ENCODE measurements around the gene RPS19BP1. TPM values are rescaled to one million over a fixed set of nuclear protein-coding genes. Genes with fewer than 3 reads are reported as not detected.

RPS19BP1 gene
- polyA plus RNA-seq, 2 of the 4 experiments (the other 2 are of a cell fraction) = 51.1 to 74.0 TPM

DNA sequence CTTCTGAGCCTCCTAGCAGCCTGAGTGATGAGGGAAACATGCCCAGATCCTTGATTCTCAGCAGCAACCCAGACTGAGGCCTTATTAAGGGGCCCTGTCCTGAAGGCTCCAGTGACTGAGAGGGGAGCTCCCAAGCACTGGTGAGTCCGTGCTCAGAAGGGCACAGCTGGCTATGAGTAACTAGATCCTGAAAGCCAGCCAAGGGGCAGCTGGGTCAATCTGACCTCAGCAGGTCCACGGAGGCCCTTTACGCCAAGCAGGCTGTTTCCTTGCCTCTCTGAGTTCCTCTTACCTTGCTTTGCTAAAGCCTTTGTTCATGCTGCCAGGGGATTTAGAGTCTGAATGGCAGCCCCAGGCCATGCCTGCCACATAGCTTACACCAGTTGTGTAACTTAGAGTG, 49.8 kb downstream of the RPS19BP1 start:
- no peak for DNase-seq (ENCODE audit: low read depth in 1 of 2, low spot score in 1 of 2)

GRCh38 chr22:39481595-39481994, 51.0 kb downstream of the RPS19BP1 start:
- ChIA-PET CTCF (interaction anchor here (1.1 to 6.4 kb wide), 2 partner anchors 12 to 131 kb away, joined by 3 to 43 read pairs; no protein-coding TSS in a partner anchor), POLR2A (no interaction called here)
- H3K4me2 ChIP-seq = no peak overlapping the region
- 82% methylated on average over 4 of the region's 5 CpGs for WGBS (ENCODE audit: missing lambda C conversion rate)
- no peak for FAIRE-seq
- no peak for TF ChIP-seq BCL3 (IDR thresholded peaks at IDR 0.05)
- no peak for TF ChIP-seq NPAS2 (CRISPR knock-in tag; IDR thresholded peaks at IDR 0.05; ENCODE audit: borderline replicate concordance)
- TF ChIP-seq NFE2L2 (conservative IDR thresholded peaks at IDR 0.05; ENCODE audit: low read length) = no peak
- no peak for TF ChIP-seq CTCF (IDR thresholded peaks at IDR 0.05)
- no peak for TF ChIP-seq TP53 (CRISPR knock-in tag; IDR thresholded peaks at IDR 0.05)
- no peak for TF ChIP-seq BHLHE40 (IDR thresholded peaks at IDR 0.05; ENCODE audit: low read depth, low read length)
- TF ChIP-seq SREBF2 (IDR thresholded peaks at IDR 0.05) = no peak
- no peak overlapping the region for H3K4me3 ChIP-seq
- no peak overlapping the region for H3K27ac ChIP-seq
- H3K4me1 ChIP-seq = no peaks in the 10 kb centered on the region
- H3K9me3 ChIP-seq = no peaks in the 10 kb centered on the region
- no peak for ATAC-seq
- DNase-seq (ENCODE audit: low read depth in 1 of 2, low spot score in 1 of 2) = no peak

More for the DNA sequence above, 49.8 kb downstream of the RPS19BP1 start:
- no peaks in the 10 kb centered on the region for H3K9me3 ChIP-seq
- FAIRE-seq (no peak), ATAC-seq (no peak)
- WGBS (ENCODE audit: missing lambda C conversion rate) = 64% methylated on average over 3 of the region's 3 CpGs
- CTCF ChIA-PET = interaction anchor here (1.7 to 6.4 kb wide), 3 partner anchors 10 to 15 kb away, joined by 4 to 43 read pairs (median 17); no protein-coding TSS in a partner anchor
- H3K4me1 ChIP-seq = no peaks in the 10 kb centered on the region
- TF ChIP-seq HOXB5 (CRISPR knock-in tag; IDR thresholded peaks at IDR 0.05) (no peak), HOXB13 (CRISPR knock-in tag; IDR thresholded peaks at IDR 0.05; ENCODE audit: low read depth) (no peak), ZFP36 (IDR thresholded peaks at IDR 0.05; ENCODE audit: borderline replicate concordance, partially characterized antibody) (no peak), FOXS1 (CRISPR knock-in tag; IDR thresholded peaks at IDR 0.05) (no peak), HEYL (CRISPR knock-in tag; IDR thresholded peaks at IDR 0.05) (no peak), CBX2 (IDR thresholded peaks at IDR 0.05; ENCODE audit: borderline replicate concordance, low read depth) (no peak), KDM1A (IDR thresholded peaks at IDR 0.05; ENCODE audit: low read depth) (no peak), TFCP2L1 (CRISPR knock-in tag; IDR thresholded peaks at IDR 0.05) (no peak), NPAS2 (CRISPR knock-in tag; IDR thresholded peaks at IDR 0.05; ENCODE audit: borderline replicate concordance) (no peak), CHD2 (IDR thresholded peaks at IDR 0.05; ENCODE audit: low read length, partially characterized antibody) (no peak), ZSCAN20 (CRISPR knock-in tag; IDR thresholded peaks at IDR 0.05) (no peak), MAZ (IDR thresholded peaks at IDR 0.05; ENCODE audit: borderline replicate concordance, low read depth, low read length) (no peak), USF2 (IDR thresholded peaks at IDR 0.05) (no peak), MYC (IDR thresholded peaks at IDR 0.05; ENCODE audit: borderline replicate concordance, low read length) (no peak), RCOR1 (IDR thresholded peaks at IDR 0.05; ENCODE audit: low read depth, low read length) (no peak), EP300 (IDR thresholded peaks at IDR 0.05) (no peak)
- TF ChIP-seq, protein P1, sequence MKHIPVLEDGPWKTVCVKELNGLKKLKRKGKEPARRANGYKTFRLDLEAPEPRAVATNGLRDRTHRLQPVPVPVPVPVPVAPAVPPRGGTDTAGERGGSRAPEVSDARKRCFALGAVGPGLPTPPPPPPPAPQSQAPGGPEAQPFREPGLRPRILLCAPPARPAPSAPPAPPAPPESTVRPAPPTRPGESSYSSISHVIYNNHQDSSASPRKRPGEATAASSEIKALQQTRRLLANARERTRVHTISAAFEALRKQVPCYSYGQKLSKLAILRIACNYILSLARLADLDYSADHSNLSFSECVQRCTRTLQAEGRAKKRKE (CRISPR knock-in tag; IDR thresholded peaks at IDR 0.05; ENCODE audit: low read depth) = no peak
- TF ChIP-seq, protein P2, sequence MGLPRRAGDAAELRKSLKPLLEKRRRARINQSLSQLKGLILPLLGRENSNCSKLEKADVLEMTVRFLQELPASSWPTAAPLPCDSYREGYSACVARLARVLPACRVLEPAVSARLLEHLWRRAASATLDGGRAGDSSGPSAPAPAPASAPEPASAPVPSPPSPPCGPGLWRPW (IDR thresholded peaks at IDR 0.05) = no peak
- TF ChIP-seq, protein P3, sequence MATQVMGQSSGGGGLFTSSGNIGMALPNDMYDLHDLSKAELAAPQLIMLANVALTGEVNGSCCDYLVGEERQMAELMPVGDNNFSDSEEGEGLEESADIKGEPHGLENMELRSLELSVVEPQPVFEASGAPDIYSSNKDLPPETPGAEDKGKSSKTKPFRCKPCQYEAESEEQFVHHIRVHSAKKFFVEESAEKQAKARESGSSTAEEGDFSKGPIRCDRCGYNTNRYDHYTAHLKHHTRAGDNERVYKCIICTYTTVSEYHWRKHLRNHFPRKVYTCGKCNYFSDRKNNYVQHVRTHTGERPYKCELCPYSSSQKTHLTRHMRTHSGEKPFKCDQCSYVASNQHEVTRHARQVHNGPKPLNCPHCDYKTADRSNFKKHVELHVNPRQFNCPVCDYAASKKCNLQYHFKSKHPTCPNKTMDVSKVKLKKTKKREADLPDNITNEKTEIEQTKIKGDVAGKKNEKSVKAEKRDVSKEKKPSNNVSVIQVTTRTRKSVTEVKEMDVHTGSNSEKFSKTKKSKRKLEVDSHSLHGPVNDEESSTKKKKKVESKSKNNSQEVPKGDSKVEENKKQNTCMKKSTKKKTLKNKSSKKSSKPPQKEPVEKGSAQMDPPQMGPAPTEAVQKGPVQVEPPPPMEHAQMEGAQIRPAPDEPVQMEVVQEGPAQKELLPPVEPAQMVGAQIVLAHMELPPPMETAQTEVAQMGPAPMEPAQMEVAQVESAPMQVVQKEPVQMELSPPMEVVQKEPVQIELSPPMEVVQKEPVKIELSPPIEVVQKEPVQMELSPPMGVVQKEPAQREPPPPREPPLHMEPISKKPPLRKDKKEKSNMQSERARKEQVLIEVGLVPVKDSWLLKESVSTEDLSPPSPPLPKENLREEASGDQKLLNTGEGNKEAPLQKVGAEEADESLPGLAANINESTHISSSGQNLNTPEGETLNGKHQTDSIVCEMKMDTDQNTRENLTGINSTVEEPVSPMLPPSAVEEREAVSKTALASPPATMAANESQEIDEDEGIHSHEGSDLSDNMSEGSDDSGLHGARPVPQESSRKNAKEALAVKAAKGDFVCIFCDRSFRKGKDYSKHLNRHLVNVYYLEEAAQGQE (IDR thresholded peaks at IDR 0.05) = no peak
- TF ChIP-seq, protein P4, sequence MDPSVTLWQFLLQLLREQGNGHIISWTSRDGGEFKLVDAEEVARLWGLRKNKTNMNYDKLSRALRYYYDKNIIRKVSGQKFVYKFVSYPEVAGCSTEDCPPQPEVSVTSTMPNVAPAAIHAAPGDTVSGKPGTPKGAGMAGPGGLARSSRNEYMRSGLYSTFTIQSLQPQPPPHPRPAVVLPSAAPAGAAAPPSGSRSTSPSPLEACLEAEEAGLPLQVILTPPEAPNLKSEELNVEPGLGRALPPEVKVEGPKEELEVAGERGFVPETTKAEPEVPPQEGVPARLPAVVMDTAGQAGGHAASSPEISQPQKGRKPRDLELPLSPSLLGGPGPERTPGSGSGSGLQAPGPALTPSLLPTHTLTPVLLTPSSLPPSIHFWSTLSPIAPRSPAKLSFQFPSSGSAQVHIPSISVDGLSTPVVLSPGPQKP (IDR thresholded peaks at IDR 0.05; ENCODE audit: low read depth, low read length) = no peak
- H3K4me2 ChIP-seq = no peak overlapping the region
- H3K4me3 ChIP-seq = no peak overlapping the region
- H3K27ac ChIP-seq = no peak overlapping the region
- POLR2A ChIA-PET = no interaction called here
